ENCODE measurements around the gene KRTAP2-2.

DNA sequence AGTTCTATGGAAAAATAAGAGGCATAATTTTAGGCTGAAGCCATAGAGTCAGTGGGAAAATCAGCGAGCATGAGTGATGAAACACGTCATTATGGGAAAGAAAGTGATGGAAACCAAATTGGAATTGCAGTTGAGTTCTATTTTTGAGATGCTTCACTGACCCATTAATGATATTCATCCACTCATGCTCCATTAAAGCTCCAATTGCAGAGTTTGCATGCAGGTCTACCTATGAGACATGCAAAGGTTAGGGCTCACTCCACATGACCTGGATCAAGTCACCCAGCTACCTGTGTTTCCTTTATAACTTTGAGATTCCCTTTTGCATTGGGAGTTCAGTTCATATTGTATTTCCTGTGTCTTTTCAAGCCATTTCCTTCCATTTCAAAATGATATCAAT, 18.6 kb upstream of the KRTAP2-2 start:
- TF ChIP-seq E2F1 (CRISPR knock-in tag; IDR thresholded peaks at IDR 0.05): no peak
- TF ChIP-seq, protein P1, sequence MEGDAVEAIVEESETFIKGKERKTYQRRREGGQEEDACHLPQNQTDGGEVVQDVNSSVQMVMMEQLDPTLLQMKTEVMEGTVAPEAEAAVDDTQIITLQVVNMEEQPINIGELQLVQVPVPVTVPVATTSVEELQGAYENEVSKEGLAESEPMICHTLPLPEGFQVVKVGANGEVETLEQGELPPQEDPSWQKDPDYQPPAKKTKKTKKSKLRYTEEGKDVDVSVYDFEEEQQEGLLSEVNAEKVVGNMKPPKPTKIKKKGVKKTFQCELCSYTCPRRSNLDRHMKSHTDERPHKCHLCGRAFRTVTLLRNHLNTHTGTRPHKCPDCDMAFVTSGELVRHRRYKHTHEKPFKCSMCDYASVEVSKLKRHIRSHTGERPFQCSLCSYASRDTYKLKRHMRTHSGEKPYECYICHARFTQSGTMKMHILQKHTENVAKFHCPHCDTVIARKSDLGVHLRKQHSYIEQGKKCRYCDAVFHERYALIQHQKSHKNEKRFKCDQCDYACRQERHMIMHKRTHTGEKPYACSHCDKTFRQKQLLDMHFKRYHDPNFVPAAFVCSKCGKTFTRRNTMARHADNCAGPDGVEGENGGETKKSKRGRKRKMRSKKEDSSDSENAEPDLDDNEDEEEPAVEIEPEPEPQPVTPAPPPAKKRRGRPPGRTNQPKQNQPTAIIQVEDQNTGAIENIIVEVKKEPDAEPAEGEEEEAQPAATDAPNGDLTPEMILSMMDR (IDR thresholded peaks at IDR 0.05): no peak
- no peak for TF ChIP-seq ZNF532 (CRISPR knock-in tag; IDR thresholded peaks at IDR 0.05; ENCODE audit: borderline replicate concordance)
- TF ChIP-seq, protein P2, sequence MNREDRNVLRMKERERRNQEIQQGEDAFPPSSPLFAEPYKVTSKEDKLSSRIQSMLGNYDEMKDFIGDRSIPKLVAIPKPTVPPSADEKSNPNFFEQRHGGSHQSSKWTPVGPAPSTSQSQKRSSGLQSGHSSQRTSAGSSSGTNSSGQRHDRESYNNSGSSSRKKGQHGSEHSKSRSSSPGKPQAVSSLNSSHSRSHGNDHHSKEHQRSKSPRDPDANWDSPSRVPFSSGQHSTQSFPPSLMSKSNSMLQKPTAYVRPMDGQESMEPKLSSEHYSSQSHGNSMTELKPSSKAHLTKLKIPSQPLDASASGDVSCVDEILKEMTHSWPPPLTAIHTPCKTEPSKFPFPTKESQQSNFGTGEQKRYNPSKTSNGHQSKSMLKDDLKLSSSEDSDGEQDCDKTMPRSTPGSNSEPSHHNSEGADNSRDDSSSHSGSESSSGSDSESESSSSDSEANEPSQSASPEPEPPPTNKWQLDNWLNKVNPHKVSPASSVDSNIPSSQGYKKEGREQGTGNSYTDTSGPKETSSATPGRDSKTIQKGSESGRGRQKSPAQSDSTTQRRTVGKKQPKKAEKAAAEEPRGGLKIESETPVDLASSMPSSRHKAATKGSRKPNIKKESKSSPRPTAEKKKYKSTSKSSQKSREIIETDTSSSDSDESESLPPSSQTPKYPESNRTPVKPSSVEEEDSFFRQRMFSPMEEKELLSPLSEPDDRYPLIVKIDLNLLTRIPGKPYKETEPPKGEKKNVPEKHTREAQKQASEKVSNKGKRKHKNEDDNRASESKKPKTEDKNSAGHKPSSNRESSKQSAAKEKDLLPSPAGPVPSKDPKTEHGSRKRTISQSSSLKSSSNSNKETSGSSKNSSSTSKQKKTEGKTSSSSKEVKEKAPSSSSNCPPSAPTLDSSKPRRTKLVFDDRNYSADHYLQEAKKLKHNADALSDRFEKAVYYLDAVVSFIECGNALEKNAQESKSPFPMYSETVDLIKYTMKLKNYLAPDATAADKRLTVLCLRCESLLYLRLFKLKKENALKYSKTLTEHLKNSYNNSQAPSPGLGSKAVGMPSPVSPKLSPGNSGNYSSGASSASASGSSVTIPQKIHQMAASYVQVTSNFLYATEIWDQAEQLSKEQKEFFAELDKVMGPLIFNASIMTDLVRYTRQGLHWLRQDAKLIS (CRISPR knock-in tag; IDR thresholded peaks at IDR 0.05; ENCODE audit: borderline replicate concordance): no peak
- no peak for TF ChIP-seq HMGA2 (CRISPR knock-in tag; IDR thresholded peaks at IDR 0.05)
- no peak for TF ChIP-seq NFE2L1 (CRISPR knock-in tag; IDR thresholded peaks at IDR 0.05)
- TF ChIP-seq ESRRA (CRISPR knock-in tag; IDR thresholded peaks at IDR 0.05; ENCODE audit: borderline replicate concordance): no peak
- TF ChIP-seq NR3C1 (CRISPR knock-in tag; conservative IDR thresholded peaks at IDR 0.05; ENCODE audit: low read depth): no peak
- no peak for TF ChIP-seq CREM (CRISPR knock-in tag; IDR thresholded peaks at IDR 0.05)
- TF ChIP-seq ZNF121 (CRISPR knock-in tag; IDR thresholded peaks at IDR 0.05): no peak
